H1 (cell line): ENCODE measurements around the gene KLK5. TPM values are rescaled to one million over a fixed set of nuclear protein-coding genes. Genes with fewer than 3 reads are reported as not detected.

Experiments used
- CTCF ChIA-PET: fragments of 300-600 bp; sonication (Branson Sonifier 250); formaldehyde crosslinking; loops from one replicate; lab custom pipeline; 2021; ENCODE audit not compliant: partially characterized antibody; lab: Charles Lee
- POLR2A ChIA-PET: fragments of 300-600 bp; sonication (Branson Sonifier 250); formaldehyde crosslinking; loops from one replicate; lab custom pipeline; 2021; ENCODE audit warnings: inconsistent platforms; ENCODE audit not compliant: partially characterized antibody; lab: Charles Lee
- DNase-seq, 2 experiments: peaks; one replicate each; pipeline versions ENCODE4 v3.0.0 to v3.0.0-alpha.2; 2010 to 2022; ENCODE audit warnings: low spot score in 2 of 2, low read depth in 1 of 2, mixed read lengths in 1 of 2
- FAIRE-seq: peaks from 2 replicates; lab custom pipeline; 2011; peaks lifted over from hg19 to GRCh38; lab: Jason Lieb, UNC
- H2AFZ ChIP-seq: 2 replicates; pipeline ENCODE4 v1.8.1; 2012; ENCODE audit warnings: low read length, inconsistent platforms
- H2AK5ac ChIP-seq: 2 replicates; pipeline ENCODE4 v1.6.1; 2013; ENCODE audit warnings: low read depth, low read length
- H2BK120ac ChIP-seq: replicated peaks from 2 replicates; pipeline ENCODE3; 2013; ENCODE audit warnings: low read depth, low read length, inconsistent platforms
- H2BK12ac ChIP-seq: 2 replicates; pipeline ENCODE4 v1.6.1; 2013; ENCODE audit warnings: low read depth, low read length
- H2BK15ac ChIP-seq: 2 replicates; pipeline ENCODE4 v1.6.1; 2013; ENCODE audit warnings: low read length
- H2BK20ac ChIP-seq: 2 replicates; pipeline ENCODE4 v1.6.1; 2013; ENCODE audit warnings: low read length
- H2BK5ac ChIP-seq: 2 replicates; pipeline ENCODE4 v1.6.1; 2013; ENCODE audit warnings: low read depth, low read length
- H3K14ac ChIP-seq: 2 replicates; pipeline ENCODE4 v1.6.1; 2013; ENCODE audit warnings: inconsistent platforms; ENCODE audit not compliant: insufficient read length
- H3K18ac ChIP-seq: 2 replicates; pipeline ENCODE4 v1.6.1; 2013; ENCODE audit warnings: low read length; ENCODE audit errors: extremely low read depth
- H3K23ac ChIP-seq: 2 replicates; pipeline ENCODE4 v1.6.1; 2013; ENCODE audit warnings: inconsistent platforms; ENCODE audit not compliant: insufficient read length
- H3K23me2 ChIP-seq: 2 replicates; pipeline ENCODE4 v1.6.1; 2013; ENCODE audit warnings: low read depth, low read length
- H3K27ac ChIP-seq: 2 replicates; pipeline ENCODE4 v1.6.1; 2011; ENCODE audit warnings: low read depth, low read length, inconsistent platforms
- H3K27me3 ChIP-seq, 4 experiments: replicated peaks in 1 of 4; 1 replicate in 1 of 4; 2 replicates in 3 of 4; pipeline versions ENCODE4 v1.6.1 to v1.8.1; 2011 to 2013; ENCODE audit warnings: low read length in 3 of 4, mild to moderate bottlenecking in 3 of 4, inconsistent platforms in 2 of 4, mixed read lengths in 2 of 4, moderate library complexity in 1 of 4; ENCODE audit not compliant: control insufficient read depth in 3 of 4, insufficient read depth in 3 of 4; ENCODE audit errors: extremely low read depth in 1 of 4
- H3K36me3 ChIP-seq, 4 experiments: 2 replicates each; pipeline versions ENCODE4 v1.6.1 to v1.8.1; 2011 to 2013; ENCODE audit warnings: mild to moderate bottlenecking in 4 of 4, low read length in 3 of 4, moderate library complexity in 2 of 4, control low read depth in 1 of 4, inconsistent platforms in 1 of 4; ENCODE audit not compliant: insufficient read depth in 4 of 4, control insufficient read depth in 2 of 4
- H3K4ac ChIP-seq: replicated peaks from 2 replicates; pipeline ENCODE3; 2013; ENCODE audit warnings: low read length, low read depth, mixed read lengths, inconsistent platforms; ENCODE audit not compliant: insufficient read length
- H3K4me1 ChIP-seq, 4 experiments: replicated peaks in 1 of 4; 1 replicate in 1 of 4; 2 replicates in 3 of 4; pipeline versions ENCODE4 v1.6.1 to v1.8.1; 2011 to 2013; ENCODE audit warnings: low read length in 3 of 4, inconsistent platforms in 2 of 4, mixed read lengths in 1 of 4; ENCODE audit not compliant: insufficient read depth in 4 of 4, control insufficient read depth in 3 of 4
- H3K4me2 ChIP-seq, 2 experiments: 2 replicates each; pipeline versions ENCODE4 v1.6.1 to v1.8.1; 2011 to 2013; ENCODE audit warnings: low read depth in 2 of 2, low read length in 2 of 2, control low read depth in 1 of 2, inconsistent platforms in 1 of 2, mild to moderate bottlenecking in 1 of 2; ENCODE audit not compliant: insufficient read depth in 1 of 2
- H3K4me3 ChIP-seq, 4 experiments: fragments of 200-600, 300-600 bp in 1 of 4; sonication (generic), shearing (Covaris generic), sonication (Bioruptor Twin) in 1 of 4; 2 replicates each; pipeline versions ENCODE4 v1.5.1 to v1.8.1; 2011 to 2016; ENCODE audit warnings: low read length in 4 of 4, low read depth in 3 of 4, control low read depth in 2 of 4, inconsistent platforms in 2 of 4, mild to moderate bottlenecking in 2 of 4, mixed read lengths in 1 of 4, moderate library complexity in 1 of 4; ENCODE audit not compliant: insufficient read depth in 2 of 4; ENCODE audit errors: extremely low read depth in 1 of 4
- H3K56ac ChIP-seq: replicated peaks from 2 replicates; pipeline ENCODE3; 2013; ENCODE audit warnings: low read depth, mild to moderate bottlenecking, mixed read lengths, low read length, inconsistent platforms; ENCODE audit not compliant: insufficient read length
- H3K79me1 ChIP-seq: 2 replicates; pipeline ENCODE4 v1.6.1; 2013; ENCODE audit warnings: low read depth, low read length, control low read depth
- H3K79me2 ChIP-seq, 2 experiments: 2 replicates each; pipeline versions ENCODE4 v1.6.1 to v1.8.1; 2012 to 2013; ENCODE audit warnings: low read length in 2 of 2, mild to moderate bottlenecking in 2 of 2, inconsistent platforms in 1 of 2; ENCODE audit not compliant: insufficient read depth in 2 of 2, control insufficient read depth in 1 of 2
- H3K9ac ChIP-seq, 4 experiments: replicated peaks in 1 of 4; 1 replicate in 1 of 4; 2 replicates in 3 of 4; pipeline versions ENCODE4 v1.6.1 to v1.8.1; 2011 to 2013; ENCODE audit warnings: low read depth in 3 of 4, low read length in 3 of 4, control low read depth in 2 of 4, mild to moderate bottlenecking in 2 of 4, moderate library complexity in 2 of 4, inconsistent platforms in 1 of 4; ENCODE audit errors: extremely low read depth in 1 of 4
- H3K9me3 ChIP-seq, 2 experiments: 2 replicates each; pipeline versions ENCODE4 v1.6.1 to v1.8.1; 2012 to 2013; ENCODE audit warnings: mild to moderate bottlenecking in 2 of 2, moderate library complexity in 2 of 2, control low read depth in 1 of 2, inconsistent platforms in 1 of 2, low read depth in 1 of 2, low read length in 1 of 2, mixed read lengths in 1 of 2; ENCODE audit not compliant: insufficient read depth in 2 of 2
- H4K20me1 ChIP-seq, 2 experiments: replicated peaks in 1 of 2; 2 replicates each; pipeline versions ENCODE3 to v1.8.1; 2011 to 2013; ENCODE audit warnings: inconsistent platforms in 2 of 2, low read length in 2 of 2, mild to moderate bottlenecking in 1 of 2; ENCODE audit not compliant: insufficient read depth in 2 of 2, control insufficient read depth in 1 of 2
- H4K5ac ChIP-seq: 2 replicates; pipeline ENCODE4 v1.6.1; 2013; ENCODE audit warnings: low read length, low read depth, mixed read lengths, inconsistent platforms; ENCODE audit not compliant: insufficient read length
- H4K8ac ChIP-seq: 2 replicates; pipeline ENCODE4 v1.8.0; 2013; ENCODE audit warnings: mild to moderate bottlenecking, moderate library complexity, low read length, inconsistent platforms; ENCODE audit not compliant: insufficient read depth; ENCODE audit errors: extremely low read depth
- H4K91ac ChIP-seq: replicated peaks from 2 replicates; pipeline ENCODE3; 2013; ENCODE audit warnings: low read length, mixed read lengths, inconsistent platforms; ENCODE audit not compliant: insufficient read length
- CREB1 ChIP-seq: IDR thresholded peaks from 2 replicates; pipeline ENCODE4 v1.6.1; 2012; ENCODE audit warnings: inconsistent platforms
- FOSL1 ChIP-seq: IDR thresholded peaks from 2 replicates; pipeline ENCODE4 v1.6.1; 2011; ENCODE audit warnings: mild to moderate bottlenecking, low read depth, low read length, moderate library complexity; ENCODE audit not compliant: insufficient read depth
- GTF2F1 ChIP-seq: IDR thresholded peaks from 2 replicates; pipeline ENCODE4 v1.6.1; 2012; ENCODE audit warnings: low read depth, low read length, improper control_type of control experiment, borderline replicate concordance
- JUND ChIP-seq: IDR thresholded peaks from 2 replicates; pipeline ENCODE4 v1.6.1; 2011; ENCODE audit warnings: mild to moderate bottlenecking, improper control_type of control experiment, low read length
- KDM5A ChIP-seq: fragments of 200-600 bp; IDR thresholded peaks from 2 replicates; pipeline ENCODE4 v1.7.1; 2012; ENCODE audit warnings: mild to moderate bottlenecking, low read length, inconsistent platforms, mixed read lengths
- POLR2A ChIP-seq, 2 experiments: IDR thresholded peaks; 1 replicate in 1 of 2; 2 replicates in 1 of 2; pipeline ENCODE4 v1.6.1; 2011; ENCODE audit warnings: low read depth in 2 of 2, low read length in 2 of 2, mild to moderate bottlenecking in 2 of 2; ENCODE audit errors: control extremely low read depth in 1 of 2
- RBBP5 ChIP-seq: IDR thresholded peaks from 2 replicates; pipeline ENCODE4 v1.7.1; 2012; ENCODE audit warnings: low read depth, mild to moderate bottlenecking, inconsistent platforms, low read length, moderate library complexity, borderline replicate concordance
- SP4 ChIP-seq: IDR thresholded peaks from 2 replicates; pipeline ENCODE4 v1.6.1; 2012; ENCODE audit warnings: low read length, inconsistent platforms
- SUZ12 ChIP-seq: fragments of 200-600 bp; sonication (generic); IDR thresholded peaks from 2 replicates; pipeline ENCODE4 v1.6.1; 2012; ENCODE audit warnings: mild to moderate bottlenecking, inconsistent platforms, low read length, moderate library complexity, mixed read lengths
- TAF7 ChIP-seq: optimal IDR thresholded peaks from 2 replicates; pipeline ENCODE3; 2011; ENCODE audit warnings: low read depth, mild to moderate bottlenecking, inconsistent platforms, low read length, moderate library complexity, borderline replicate concordance
- polyA plus RNA-seq, 7 experiments: library from polyadenylated mRNA; depleted of rRNA in 3 of 7; stranded (reverse) in 5 of 7; unstranded in 2 of 7; fragments of >200 nt in 5 of 7; fragments of 200-250 nt in 2 of 7; gene quantifications; 1 replicate in 5 of 7; 2 replicates in 1 of 7; 4 replicates in 1 of 7; pipeline versions ENCODE4 v1.2.1 to v1.2.3, GENCODE V29; 2011 to 2013; ENCODE audit warnings: missing spikeins in 2 of 7, mixed read lengths in 2 of 7
- total RNA-seq: library from RNA; stranded (reverse); fragmentation: NEBNext Ultra II Directional; extraction: Animal tissue kit (Norgen Biotek cat#: 25700); gene quantifications from 2 replicates; pipeline ENCODE4 v1.2.1, GENCODE V29; 2021

Gene KLK5
- total and polyA plus RNA-seq, 2 of the 8 experiments (the other 6 are each of a cell fraction or from before 2014, with no cell fraction given): 0.76 to 2.0 TPM

- no peak overlapping the region for H3K14ac ChIP-seq
- DNase-seq (no peak), FAIRE-seq (no peak)
- no peak overlapping the region for H2BK20ac ChIP-seq
- ChIA-PET POLR2A (interaction anchor here (0.6 kb wide), 1 partner anchor 487 kb away, joined by 3 read pairs; no protein-coding TSS in a partner anchor), CTCF (interaction anchor here (0.6 to 7.1 kb wide), 6 partner anchors 8 to 85 kb away, joined by 3 to 36 read pairs (median 5); no protein-coding TSS in a partner anchor)
- 0 out of 7 replicates have a peak, but pooled peaks cover 0 to 2% (median under 1%) of the 10 kb centered on the region in 4 experiments for H3K27me3 ChIP-seq
- H2BK120ac ChIP-seq: no peak overlapping the region
- H3K4me1 ChIP-seq: no peaks in the 10 kb centered on the region
- no peaks in the 10 kb centered on the region for H4K20me1 ChIP-seq
- H3K4me2 ChIP-seq: no peak overlapping the region
- no peak overlapping the region for H2AFZ ChIP-seq
- no peak overlapping the region for H4K8ac ChIP-seq
- H3K4ac ChIP-seq: no peak overlapping the region
- H2AK5ac ChIP-seq: no peak overlapping the region
- H3K23ac ChIP-seq: no peak overlapping the region
- H4K5ac ChIP-seq: no peak overlapping the region
- no peaks in the 10 kb centered on the region for H3K79me2 ChIP-seq
- H3K27ac ChIP-seq: no peak overlapping the region
- no peaks in the 10 kb centered on the region for H3K9me3 ChIP-seq
- H2BK15ac ChIP-seq: no peak overlapping the region
- H3K79me1 ChIP-seq: no peaks in the 10 kb centered on the region
- no peak overlapping the region for H3K56ac ChIP-seq
- no peak overlapping the region for H3K9ac ChIP-seq
- no peak overlapping the region for H4K91ac ChIP-seq
- no peaks in the 10 kb centered on the region for H3K23me2 ChIP-seq
- H3K4me3 ChIP-seq: no peak overlapping the region
- H2BK12ac ChIP-seq: no peak overlapping the region
- H3K36me3 ChIP-seq: no peaks in the 10 kb centered on the region
- no peak overlapping the region for H3K18ac ChIP-seq
- H2BK5ac ChIP-seq: no peak overlapping the region
- TF ChIP-seq GTF2F1 (no peak), POLR2A (IDR thresholded peaks at IDR 0.05; ENCODE audit: control extremely low read depth in 1 of 2, low read depth in 2 of 2, low read length in 2 of 2) (no peak), SP4 (no peak), FOSL1 (no peak), JUND (no peak), KDM5A (no peak), SUZ12 (no peak), CREB1 (no peak), RBBP5 (no peak), TAF7 (no peak)
Observed at GRCh38 chr19:50931023-50931422, 21.8 kb downstream of the KLK5 start.
